ENCODE data around the gene PCGF5.
"Not testable (repeated sequence)": the region's sequence is repeated elsewhere in the genome, so short reads cannot be mapped to it uniquely, and the experiment has no call there.

The PCGF5 gene

DNA sequence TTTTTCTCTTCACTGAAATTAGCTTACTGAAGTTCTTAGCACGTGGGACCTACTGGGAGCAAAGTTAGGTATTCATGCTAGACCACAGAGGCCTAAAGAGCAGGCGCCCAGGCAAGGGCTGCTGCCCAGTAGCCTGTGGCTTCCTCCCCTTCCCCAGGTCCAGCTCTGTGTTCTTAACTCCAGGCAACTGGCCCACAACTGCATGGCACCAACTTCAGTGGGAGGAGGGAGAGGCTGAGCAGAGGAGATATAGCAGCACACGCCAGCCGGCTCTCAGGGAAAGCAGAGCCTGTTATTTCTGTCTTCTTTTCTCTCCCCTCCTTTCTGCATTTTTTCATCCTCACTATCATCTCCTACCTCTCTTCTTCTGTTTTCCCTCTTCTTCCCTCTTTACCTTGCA, 67.4 kb downstream of the PCGF5 start:
- no peak for DNase-seq

DNA sequence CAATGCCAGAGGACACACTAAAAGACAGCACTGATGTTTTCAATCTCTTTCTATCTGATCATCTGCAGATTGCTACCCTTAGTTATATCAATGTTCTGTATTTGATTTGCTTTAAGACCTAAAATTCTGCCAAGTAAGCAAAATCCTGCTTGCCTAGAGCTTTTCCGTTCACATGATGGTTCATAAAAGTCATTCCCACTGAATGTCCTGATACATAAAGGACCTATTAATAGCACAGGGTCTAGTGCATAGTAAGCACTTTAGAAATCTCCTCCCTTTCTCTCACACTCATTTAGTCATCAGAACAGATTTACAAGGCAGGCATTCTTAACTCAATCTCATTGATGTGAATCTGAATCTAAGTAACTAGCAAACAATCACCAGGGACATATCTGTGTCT, 68.8 kb downstream of the PCGF5 start:
- DNase-seq = no peak

DNA sequence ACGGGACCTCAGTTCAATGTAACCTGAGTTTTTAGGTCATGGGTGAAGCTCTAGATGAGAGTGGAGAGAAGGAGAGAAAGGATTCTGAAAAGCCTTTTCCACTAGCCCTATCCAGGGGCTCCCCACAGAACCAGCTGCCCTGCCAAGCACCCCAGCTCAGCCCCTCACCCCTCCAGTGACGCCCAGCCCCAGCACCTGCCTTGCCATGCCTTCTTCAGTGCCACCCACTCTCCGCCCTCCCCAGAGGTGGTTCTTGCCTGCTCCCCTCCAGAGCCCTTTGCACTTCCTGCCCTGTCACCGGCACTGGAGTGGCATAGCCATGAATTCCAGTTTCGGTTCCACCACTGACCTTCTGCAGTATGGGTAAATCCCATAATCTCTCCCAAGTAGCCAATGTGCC, 70.1 kb downstream of the PCGF5 start:
- DNase-seq = no peak

DNA sequence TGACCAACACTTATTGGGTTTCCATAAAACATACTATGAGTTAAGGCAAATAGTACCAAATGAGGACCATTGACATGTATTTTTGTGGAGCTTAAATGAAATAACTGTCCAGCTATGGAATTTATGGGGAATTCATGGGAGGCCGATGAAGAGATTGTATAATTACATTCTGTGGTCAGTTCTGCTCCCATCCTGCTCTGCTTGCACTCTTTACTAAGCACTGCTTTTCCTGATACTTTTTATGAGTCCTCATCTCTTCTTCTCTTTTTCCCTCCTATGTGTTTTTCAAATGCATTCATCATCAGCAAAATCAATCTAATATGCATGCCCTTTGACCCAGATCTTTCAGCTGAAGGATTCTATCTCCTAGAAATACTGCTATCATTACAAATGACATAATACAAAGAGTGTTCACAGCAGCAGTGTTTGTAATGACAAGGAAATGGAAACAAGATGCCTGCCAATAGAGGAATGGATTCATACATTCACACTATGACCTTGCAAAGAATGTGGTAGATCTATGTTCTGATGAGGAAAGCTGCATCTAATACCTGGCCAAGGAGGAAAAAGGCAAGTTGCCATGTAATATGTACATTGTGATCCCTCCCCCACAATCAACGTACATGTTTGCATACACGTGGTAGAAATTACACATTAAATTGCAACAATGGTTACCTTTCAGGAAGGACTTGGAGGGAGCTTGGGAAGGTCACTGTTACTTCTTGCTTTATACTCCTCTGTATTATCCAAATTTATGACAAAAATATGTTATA, 73.9 kb downstream of the PCGF5 start:
- DNase-seq = no peak

DNA sequence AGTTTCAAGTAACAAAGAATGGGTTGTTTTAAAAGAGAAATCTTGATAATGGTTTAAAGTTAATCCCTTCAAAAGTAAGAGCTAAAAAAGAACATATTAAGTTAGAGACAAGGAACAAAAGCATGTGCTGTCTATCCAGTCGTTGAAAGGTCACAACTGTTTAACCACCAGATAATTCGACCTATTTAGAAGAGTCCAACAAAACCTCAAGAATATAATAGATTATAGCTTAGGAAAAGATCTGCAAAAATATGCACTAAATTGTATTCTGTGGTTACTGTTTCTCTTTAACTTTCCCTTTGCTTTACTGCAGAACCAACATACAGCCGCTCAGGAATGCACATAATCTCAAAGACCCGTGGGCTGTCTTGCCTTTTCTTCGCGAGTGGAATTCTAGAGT, 74.9 kb downstream of the PCGF5 start:
- no peak for DNase-seq

DNA sequence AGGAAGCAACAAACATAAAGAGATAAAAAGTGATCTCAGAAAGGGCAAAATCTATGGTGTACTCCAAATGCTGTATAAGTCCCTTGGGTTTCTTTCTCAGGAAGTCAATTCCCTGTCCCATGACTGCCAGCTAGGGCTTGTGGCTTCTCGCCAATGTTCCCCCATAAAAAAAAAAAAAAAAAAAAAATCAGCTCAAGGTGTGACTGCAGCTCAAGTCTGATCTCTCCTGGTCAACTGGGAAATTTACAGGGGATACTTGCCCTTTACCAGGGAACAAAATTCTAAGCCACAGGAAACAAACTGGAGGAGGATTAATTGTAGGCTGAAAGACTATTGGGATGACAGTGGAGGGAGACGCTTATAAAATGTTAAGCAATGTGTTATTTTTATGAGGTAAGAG, 76.0 kb downstream of the PCGF5 start:
- DNase-seq = no peak

DNA sequence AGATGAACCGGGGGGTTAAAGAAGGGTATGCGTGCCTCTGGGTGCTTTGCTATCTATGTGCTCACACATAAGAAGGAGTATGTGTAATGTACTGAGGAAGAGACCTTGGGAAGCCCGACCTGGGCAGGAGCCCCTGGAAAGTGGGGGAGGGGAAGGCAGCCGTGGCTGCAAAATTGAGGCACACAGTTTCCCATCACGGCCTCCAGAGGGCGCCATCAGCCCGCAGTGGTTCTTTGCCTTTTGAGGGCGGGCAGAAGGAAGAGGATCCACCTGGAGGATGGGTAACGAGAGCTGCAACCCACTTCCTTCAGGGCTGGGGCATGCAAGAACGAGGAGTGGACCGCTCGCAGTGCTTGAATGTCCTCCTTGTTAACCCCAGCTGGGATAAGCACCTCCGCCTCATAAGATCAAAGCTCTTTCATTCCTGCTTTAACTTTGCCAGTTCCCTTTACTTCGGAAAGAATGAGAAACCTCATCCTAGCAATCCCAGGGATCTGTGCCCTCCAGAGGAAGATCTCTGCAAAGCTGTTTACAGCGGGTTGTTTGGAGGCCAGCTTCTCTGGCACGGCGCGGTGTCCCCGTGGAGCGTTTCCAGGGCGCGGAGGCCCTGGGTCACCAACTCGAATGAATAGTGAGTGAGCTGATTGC, 77.9 kb downstream of the PCGF5 start:
- DNase-seq = peak; percentile 8

DNA sequence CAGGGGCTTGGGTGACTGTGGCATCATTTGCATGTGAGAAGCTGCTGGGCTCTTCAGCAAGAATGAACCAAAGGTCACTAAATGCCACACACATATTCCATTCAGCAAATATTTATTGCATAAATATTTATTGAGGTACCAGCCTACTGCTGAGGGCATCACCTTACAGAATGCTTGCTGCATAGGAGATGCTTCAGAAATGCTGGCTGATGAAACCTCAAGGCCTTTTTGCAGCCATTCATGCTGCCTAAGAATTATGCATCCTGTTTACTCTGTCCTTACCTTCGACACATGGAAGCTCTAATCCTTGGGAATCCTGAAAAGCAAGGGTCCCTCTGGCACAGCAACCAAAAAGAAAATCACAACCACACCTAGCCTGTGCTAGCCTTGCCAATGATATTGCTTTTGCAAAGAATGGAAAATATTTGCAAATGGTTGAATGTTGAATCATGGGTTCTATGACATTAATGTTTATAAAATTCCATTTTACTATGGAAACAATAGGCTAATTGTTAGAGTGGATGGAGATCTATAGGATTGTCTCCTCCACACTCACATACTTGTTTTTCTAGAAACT, 79.6 kb downstream of the PCGF5 start:
- DNase-seq = no peak

DNA sequence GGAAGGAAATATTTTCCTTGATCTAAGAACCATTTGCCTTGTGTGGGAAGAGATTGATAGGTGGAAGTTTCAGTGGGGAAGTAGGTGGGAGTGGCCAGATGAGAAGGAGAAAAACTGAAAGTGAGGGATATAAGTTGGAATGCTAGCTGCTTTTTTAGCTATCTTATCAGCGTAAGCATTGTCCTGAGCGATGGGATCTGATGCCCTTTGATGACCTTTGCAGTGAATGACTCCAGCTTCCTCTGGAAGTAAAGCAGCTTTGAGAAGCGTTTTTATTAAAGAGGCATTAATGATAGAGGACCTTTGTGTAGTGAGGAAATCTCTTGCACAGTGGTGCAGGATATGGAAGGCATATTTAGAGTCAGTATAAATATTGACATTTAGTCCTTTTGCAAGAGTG, 82.5 kb downstream of the PCGF5 start:
- not testable (repeated sequence) for DNase-seq

DNA sequence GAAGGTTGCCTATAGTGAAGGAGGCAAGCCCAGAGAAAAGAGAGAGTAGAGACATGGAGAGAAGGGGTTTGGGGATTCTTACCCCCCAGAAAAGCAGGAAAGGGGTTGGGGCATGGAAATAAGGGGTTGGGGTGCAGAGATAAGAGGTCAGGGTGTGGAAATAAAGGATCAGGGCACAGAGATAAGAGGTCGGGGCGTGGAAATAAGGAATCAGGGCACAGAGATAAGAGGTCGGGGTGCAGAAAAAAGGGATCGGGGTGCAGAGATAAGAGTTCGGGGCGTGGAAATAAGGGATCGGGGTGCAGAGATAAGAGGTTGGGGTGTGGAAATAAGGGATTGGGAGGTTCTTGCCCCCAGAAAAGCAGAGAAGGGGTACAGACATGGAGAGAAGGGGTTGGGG, 85.5 kb downstream of the PCGF5 start:
- not testable (repeated sequence) for DNase-seq

DNA sequence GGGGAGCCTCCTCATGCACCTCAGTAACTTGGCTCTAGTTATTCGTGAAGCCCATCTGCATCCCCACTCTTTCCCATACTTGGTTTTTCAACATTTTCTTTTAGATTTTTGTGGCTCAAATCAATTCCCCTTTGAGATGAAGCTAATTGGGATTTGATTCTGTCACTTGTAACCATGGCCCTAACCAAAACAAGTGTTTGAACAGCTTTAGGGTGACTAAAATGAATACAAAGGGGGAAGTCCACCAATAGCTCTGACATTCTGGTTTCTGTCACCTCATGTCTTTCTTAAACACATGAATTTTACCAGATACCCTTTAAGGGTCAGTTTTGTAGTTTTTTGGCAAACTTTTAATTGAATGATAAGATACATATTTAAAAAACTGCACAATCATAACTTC, 87.0 kb downstream of the PCGF5 start:
- DNase-seq = no peak

DNA sequence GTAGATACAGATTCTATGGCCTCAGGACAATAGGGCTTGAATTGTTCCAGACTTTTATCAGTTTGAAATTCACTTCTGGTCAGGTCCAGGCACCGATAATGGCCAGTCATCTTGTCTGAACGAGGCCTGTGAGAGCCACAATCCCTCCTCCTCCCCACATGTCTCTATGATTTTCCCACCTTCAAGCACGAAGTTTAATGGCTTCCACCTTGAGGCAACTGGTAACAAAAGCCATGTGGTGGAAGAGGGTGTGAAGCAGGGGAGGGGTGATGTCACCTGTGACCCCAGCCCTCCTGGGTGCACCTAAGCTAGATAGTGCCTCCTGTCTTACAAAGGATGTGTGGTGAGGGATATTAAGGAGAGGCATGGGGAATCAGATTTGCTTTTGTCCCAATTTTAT, 89.2 kb downstream of the PCGF5 start:
- no peak for DNase-seq

DNA sequence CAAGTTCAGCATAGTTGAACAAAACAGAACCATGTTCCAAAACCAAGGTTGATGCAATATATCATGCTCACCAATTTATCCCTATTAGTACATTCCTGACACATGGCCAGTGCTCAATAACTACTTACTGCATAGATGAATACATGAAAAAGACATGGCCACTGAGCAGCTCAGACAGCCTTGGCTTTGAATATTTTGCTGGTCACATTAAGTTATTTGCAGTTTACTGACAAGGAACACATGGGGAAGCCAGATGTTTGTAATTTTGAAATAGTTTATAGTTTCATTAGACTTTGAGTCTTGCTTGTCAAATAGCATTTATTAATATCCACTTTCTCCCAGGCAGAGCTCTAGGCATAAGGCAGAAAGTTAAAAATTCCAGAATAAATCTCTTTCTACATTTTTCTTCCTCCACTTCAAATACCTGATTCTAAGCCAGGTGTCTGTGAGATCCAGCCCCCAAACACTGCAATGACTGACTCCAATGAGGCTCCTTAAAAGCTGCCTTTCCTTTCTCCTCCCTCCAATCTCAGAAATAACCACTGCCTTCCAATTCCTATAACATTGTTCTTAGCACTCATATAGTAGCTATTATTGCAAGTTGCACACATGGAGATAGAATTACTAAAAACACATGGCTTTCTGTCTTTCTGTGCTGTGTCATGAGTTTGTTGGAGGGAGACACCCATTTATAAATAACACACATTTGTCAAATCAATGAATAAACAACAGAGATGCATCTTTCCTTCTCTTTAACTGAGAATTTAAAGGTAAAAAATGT, 91.3 kb downstream of the PCGF5 start:
- no peak for DNase-seq

DNA sequence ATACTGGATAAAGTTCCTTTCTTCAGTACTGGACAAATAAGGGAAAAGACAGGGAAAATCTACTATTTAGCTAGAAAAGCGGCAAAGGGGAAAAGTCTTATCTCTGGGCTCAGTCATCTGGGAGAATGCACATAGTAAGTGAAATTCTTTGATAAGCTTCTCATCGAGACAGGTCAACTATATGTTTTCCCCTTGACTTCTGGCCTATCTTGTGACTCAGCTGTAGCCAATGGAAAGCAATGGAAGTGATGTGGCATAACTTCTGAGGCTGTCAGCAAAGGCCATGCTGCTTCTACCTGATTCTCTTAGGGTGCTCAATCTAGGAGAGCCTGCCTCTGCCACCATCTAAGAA, 91.9 kb downstream of the PCGF5 start:
- DNase-seq = no peak

DNA sequence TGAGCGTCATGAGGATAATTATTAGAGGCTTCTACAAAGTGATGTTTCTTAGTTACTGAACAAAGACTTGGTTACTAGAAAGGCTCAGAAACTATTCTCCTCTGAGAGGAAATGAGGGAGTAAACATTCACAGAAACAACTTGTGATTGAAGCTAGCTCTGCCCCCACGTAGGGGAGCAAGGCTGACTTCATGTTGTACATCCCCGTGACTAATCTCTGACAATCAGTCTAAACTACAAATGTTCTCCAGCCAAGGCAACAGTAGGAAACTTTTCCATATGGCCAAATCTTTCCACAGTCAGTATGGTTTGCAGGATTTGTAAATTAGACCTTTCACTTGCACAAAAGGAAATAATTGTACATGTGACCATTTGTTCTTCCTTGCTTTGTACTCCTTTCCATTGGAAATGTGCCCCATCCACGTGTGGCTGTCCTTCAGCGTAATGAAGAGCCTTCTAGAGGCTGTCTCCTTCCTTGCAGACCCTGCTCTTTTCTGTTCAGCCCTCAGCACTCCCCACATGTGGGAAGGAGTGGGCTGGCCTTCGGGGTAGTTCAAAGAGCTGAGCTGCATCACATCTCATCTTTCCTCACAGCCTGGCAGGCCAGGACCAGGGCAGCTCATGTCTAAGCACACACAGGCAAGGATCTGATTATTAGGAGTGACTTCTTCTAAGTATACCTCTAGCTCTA, 93.5 kb downstream of the PCGF5 start:
- DNase-seq = no peak

DNA sequence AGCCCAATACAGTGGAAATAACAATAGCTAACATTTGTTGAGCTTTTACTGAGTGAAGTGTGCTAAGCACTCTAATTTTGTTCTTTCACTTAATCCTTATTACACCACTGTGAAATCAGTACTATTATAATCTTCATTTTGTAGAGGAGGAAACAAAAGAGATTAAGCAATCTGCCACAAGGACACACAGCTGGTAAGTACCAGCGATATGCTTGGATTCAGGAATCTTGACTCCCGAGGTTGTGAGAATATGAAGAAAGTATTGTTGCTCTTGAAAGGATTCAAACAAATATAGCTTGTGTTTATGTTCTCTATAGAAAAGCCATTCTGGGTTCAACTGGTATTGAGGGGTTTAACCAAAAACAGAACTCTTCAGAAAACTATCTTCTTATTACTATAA, 96.0 kb downstream of the PCGF5 start:
- no peak for DNase-seq

DNA sequence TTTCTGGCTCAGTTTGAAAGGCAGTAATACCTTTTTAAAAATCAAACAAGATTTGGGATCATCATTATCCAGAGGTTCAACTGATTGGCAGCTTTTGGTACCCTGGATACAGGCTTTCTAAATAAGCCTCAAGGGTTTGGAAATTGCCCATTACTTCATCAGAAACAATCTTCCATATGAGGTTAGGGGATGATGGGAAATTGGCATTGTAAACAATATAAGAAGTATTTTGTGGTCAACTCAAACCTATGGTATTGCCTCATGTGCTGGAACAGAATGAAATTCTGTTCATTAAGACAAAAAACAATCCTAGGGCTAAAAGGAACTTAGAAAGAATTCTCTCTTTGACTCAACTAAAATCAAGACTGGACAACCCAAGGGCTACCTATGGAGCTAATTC, 97.1 kb downstream of the PCGF5 start:
- no peak for DNase-seq

DNA sequence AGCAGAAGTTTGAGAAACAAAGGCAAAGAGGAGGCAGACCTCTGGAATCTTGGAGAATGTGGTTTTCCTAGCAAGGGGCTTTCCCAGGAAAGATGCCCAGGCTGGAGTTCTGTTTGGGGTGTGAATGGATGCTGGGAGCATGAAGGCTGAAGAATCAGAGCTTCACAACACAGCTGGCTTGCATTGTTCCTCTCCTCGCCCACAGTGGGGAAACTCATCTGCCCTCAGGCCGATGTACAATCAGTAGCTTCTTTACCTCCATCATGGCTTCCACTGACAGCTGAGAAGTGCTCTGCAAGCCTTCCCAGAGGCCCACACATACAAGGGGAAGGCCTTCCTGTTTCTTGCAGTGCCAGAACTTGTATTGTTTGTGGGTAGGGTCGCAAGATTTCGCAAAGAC, 98.9 kb downstream of the PCGF5 start:
- no peak for DNase-seq

DNA sequence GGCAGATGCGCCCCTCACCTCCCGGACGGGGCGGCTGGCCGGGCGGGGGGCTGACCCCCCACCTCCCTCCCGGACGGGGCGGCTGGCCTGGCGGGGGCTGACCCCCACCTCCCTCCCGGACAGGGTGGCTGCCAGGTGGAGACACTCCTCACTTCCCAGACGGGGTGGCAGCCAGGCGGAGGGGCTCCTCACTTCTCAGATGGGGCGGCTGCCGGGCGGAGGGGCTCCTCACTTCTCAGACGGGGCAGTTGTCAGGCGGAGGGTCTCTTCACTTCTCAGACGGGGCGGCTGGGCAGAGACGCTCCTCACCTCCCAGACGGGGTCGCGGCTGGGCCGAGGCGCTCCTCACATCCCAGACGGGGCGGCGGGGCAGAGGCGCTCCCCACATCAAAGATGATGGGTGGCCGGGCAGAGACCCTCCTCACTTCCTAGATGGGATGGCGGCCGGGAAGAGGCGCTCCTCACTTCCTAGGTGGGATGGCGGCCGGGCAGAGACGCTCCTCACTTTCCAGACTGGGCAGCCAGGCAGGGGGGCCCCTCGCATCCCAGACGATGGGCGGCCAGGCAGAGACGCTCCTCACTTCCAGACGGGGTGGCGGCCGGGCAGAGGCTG, 102.9 kb downstream of the PCGF5 start:
- not testable (repeated sequence) for DNase-seq

DNA sequence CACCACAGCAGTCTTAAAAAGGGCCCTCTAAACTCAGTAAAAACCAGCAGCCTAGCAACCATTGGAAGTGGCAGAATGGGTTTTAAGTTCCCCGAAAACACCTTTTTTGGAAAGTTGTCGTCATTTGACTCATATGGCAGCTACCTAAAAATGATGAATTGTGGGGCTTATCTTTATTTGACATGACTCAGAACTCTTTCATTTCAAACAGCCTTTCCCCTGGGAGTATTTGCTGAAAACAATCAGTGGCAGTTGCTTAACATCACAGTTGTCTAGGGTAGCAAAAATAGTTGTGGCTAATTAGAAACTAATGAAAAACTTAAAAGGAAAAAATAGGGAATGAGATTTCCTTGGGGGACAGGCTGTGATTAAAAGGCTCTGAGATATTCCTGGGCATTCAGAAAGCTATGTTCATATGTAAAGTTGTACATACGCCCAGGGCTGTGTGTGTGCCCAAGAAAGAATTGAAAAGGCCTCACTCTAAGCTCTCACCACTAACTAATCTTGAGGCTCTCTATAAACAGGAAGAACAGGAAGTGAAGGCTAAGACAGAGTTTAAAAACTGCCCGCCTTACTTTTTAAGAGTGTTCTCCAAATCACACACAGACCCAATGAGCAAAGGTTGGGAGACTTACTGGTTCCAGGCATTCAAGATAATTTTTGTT, 108.0 kb downstream of the PCGF5 start:
- DNase-seq = no peak
